GM12878 (cell line): ENCODE data around the gene ARL15. TPM values are rescaled to one million over a fixed set of nuclear protein-coding genes. Genes with fewer than 3 reads are reported as not detected.

Experiments
- ATAC-seq: fragments of 200-7000 bp; cut with Tn5 transposase; 3 replicates; pipeline ENCODE4 v1.9.1; 2020; ENCODE audit warnings: mild to moderate bottlenecking, moderate library complexity
- BruUV-seq: library from RNA; stranded (reverse); fragments of 400-500 nt; replicated peaks from 2 replicates; lab custom pipeline; 2021; lab: Mats Ljungman, UMichigan
- CTCF ChIA-PET: fragments of 300-600 bp; sonication (Branson Sonifier 250); formaldehyde crosslinking; extraction: SDS; loops from one replicate; lab custom pipeline; 2021; ENCODE audit warnings: inconsistent platforms; lab: Yijun Ruan, JAX
- POLR2A ChIA-PET: fragments of 350-600 bp; formaldehyde crosslinking; extraction: SDS; loops from one replicate; lab custom pipeline; 2021; ENCODE audit warnings: inconsistent platforms; lab: Charles Lee
- RAD21 ChIA-PET: fragments of 300-600 bp; sonication (Branson Sonifier 250); formaldehyde crosslinking; loops from one replicate; lab custom pipeline; 2023; ENCODE audit warnings: antibody characterized with exemption; ENCODE audit not compliant: unreplicated experiment; lab: Charles Lee
- SMC1A ChIA-PET: fragments of 300-600 bp; sonication (Branson Sonifier 250); formaldehyde crosslinking; loops from one replicate; lab custom pipeline; 2023; ENCODE audit not compliant: unreplicated experiment, uncharacterized antibody; lab: Charles Lee
- DNase-seq: peaks from one replicate; pipeline ENCODE4 v3.0.0-alpha.2; 2011; ENCODE audit warnings: low read depth, low spot score
- FAIRE-seq: peaks from 3 replicates; lab custom pipeline; 2011; peaks lifted over from hg19 to GRCh38; lab: Jason Lieb, UNC
- H2AFZ ChIP-seq: 2 replicates; pipeline ENCODE4 v1.6.0; 2011; ENCODE audit warnings: low read depth, low read length, control low read depth; ENCODE audit not compliant: control insufficient read depth
- H3K27ac ChIP-seq: 2 replicates; pipeline ENCODE4 v1.5.1; 2011; ENCODE audit warnings: control low read depth; ENCODE audit not compliant: control insufficient read depth, insufficient read depth
- H3K27me3 ChIP-seq, 2 experiments: replicated peaks in 1 of 2; 2 replicates each; pipeline versions ENCODE4 v1.6.0 to v1.6.1; 2011; ENCODE audit warnings: low read length in 1 of 2; ENCODE audit not compliant: control insufficient read depth in 2 of 2, insufficient read depth in 2 of 2
- H3K36me3 ChIP-seq, 2 experiments: 2 replicates each; pipeline ENCODE4 v1.5.1; 2011; ENCODE audit warnings: low read length in 1 of 2; ENCODE audit not compliant: control insufficient read depth in 2 of 2, insufficient read depth in 2 of 2
- H3K4me1 ChIP-seq: 2 replicates; pipeline ENCODE4 v1.6.1; 2011; ENCODE audit warnings: mild to moderate bottlenecking, low read length, moderate library complexity, mixed read lengths; ENCODE audit not compliant: control insufficient read depth, insufficient read depth
- H3K4me2 ChIP-seq: 2 replicates; pipeline ENCODE4 v1.6.0; 2011; ENCODE audit warnings: control low read depth; ENCODE audit not compliant: control insufficient read depth, insufficient read depth
- H3K4me3 ChIP-seq: fragments of 200-600 bp; sonication (generic); 2 replicates; pipeline ENCODE4 v1.5.1; 2016
- H3K79me2 ChIP-seq: 2 replicates; pipeline ENCODE4 v1.6.0; 2011; ENCODE audit warnings: low read length; ENCODE audit not compliant: control insufficient read depth, insufficient read depth
- H3K9ac ChIP-seq: 2 replicates; pipeline ENCODE4 v1.8.0; 2011; ENCODE audit warnings: low read length, control low read depth, mixed read lengths; ENCODE audit not compliant: control insufficient read depth, insufficient read depth
- H3K9me3 ChIP-seq: replicated peaks from 3 replicates; pipeline ENCODE4 v1.5.1; 2011; ENCODE audit warnings: mild to moderate bottlenecking, low read length; ENCODE audit not compliant: control insufficient read depth, insufficient read depth
- H4K20me1 ChIP-seq: 2 replicates; pipeline ENCODE4 v1.6.0; 2011; ENCODE audit not compliant: control insufficient read depth, insufficient read depth
- DPF2 ChIP-seq: fragments of 450-650 bp; IDR thresholded peaks from 2 replicates; pipeline ENCODE4 v1.6.1; 2017; ENCODE audit warnings: mild to moderate bottlenecking
- ESRRA ChIP-seq: IDR thresholded peaks from 2 replicates; pipeline ENCODE4 v1.6.1; 2012; ENCODE audit warnings: mild to moderate bottlenecking, low read length, improper control_type of control experiment
- EZH2 ChIP-seq: IDR thresholded peaks from 2 replicates; pipeline ENCODE4 v1.6.1; 2012; ENCODE audit warnings: low read depth, mild to moderate bottlenecking, control low read depth, inconsistent platforms, low read length, borderline replicate concordance; ENCODE audit not compliant: control insufficient read depth
- GABPA ChIP-seq: IDR thresholded peaks from 2 replicates; pipeline ENCODE4 v1.6.1; 2014; ENCODE audit warnings: antibody characterized with exemption, low read depth, mild to moderate bottlenecking, inconsistent platforms
- IKZF2 ChIP-seq, 2 experiments: fragments of 450-650 bp; IDR thresholded peaks; 2 replicates each; pipeline ENCODE4 v1.6.1; 2017; ENCODE audit warnings: mild to moderate bottlenecking in 2 of 2, moderate library complexity in 2 of 2
- IRF4 ChIP-seq: IDR thresholded peaks from 2 replicates; pipeline ENCODE4 v1.6.1; 2011; ENCODE audit warnings: low read depth, low read length
- JUNB ChIP-seq: IDR thresholded peaks from 2 replicates; pipeline ENCODE4 v1.6.1; 2016; ENCODE audit warnings: antibody characterized with exemption, mild to moderate bottlenecking
- KDM1A ChIP-seq: fragments of 200-600 bp; sonication (generic); IDR thresholded peaks from 2 replicates; pipeline ENCODE4 v1.6.1; 2016; ENCODE audit warnings: borderline replicate concordance
- PRDM15 ChIP-seq: fragments of 450-650 bp; formaldehyde crosslinking; IDR thresholded peaks from 2 replicates; pipeline ENCODE4 v1.4.0; 2020; ENCODE audit warnings: mild to moderate bottlenecking, moderate library complexity
- ZBTB40 ChIP-seq: fragments of 450-650 bp; IDR thresholded peaks from 2 replicates; pipeline ENCODE4 v1.6.1; 2016; ENCODE audit warnings: mild to moderate bottlenecking, moderate library complexity, borderline replicate concordance
- ZNF687 ChIP-seq: fragments of 450-650 bp; IDR thresholded peaks from 2 replicates; pipeline ENCODE4 v1.6.1; 2017; ENCODE audit warnings: mild to moderate bottlenecking, moderate library complexity
- WGBS: methylation state at CpG from one replicate; pipeline ENCODE4 v1.1.6; 2016; ENCODE audit warnings: low lambda C conversion rate; ENCODE audit not compliant: insufficient replicate concordance, insufficient coverage; ENCODE audit errors: missing lambda C conversion rate; 5-methylcytosine and 5-hydroxymethylcytosine counted together
- in situ Hi-C: fragments of 300-500 bp; cut with MboI; formaldehyde crosslinking; loops from 9 replicates; pipeline ENCODE4 v1.14.3; 2018; ENCODE audit warnings: mixed read lengths
- intact Hi-C: fragments of 100-400 bp; cut with micrococcal nuclease; formaldehyde crosslinking; loops from one replicate; pipeline ENCODE4 v1.14.2; 2022; ENCODE audit not compliant: unreplicated experiment
- polyA plus RNA-seq, 11 experiments: library from polyadenylated mRNA; depleted of rRNA in 4 of 11; unstranded in 6 of 11; stranded (reverse) in 5 of 11; fragments of >200 nt; fragmentation: Nextera tagmentation in 4 of 11; fragmentation: Illumina TruSeq in 1 of 11; extraction: Ambion mirVana in 4 of 11; extraction: Trizol in 1 of 11; gene quantifications; 1 replicate in 1 of 11; 2 replicates in 10 of 11; pipeline versions ENCODE4 v1.2.1 to v1.2.3, GENCODE V29; 2011 to 2016; ENCODE audit warnings: inconsistent platforms in 2 of 11, missing spikeins in 2 of 11, low read depth in 1 of 11
- total RNA-seq, 4 experiments: library from RNA; depleted of rRNA in 3 of 4; stranded (reverse); fragments of >200 nt in 3 of 4; fragmentation: Illumina TruSeq in 1 of 4; extraction: Trizol in 1 of 4; gene quantifications; 2 replicates each; pipeline versions ENCODE4 v1.2.1 to v1.2.3, GENCODE V29; 2013 to 2021

ARL15 gene
- total and polyA plus RNA-seq, 10 of the 15 experiments (the other 5 are each of a cell fraction or from before 2014, with no cell fraction given): 3.6 to 11.0 (median 7.7) TPM

GRCh38 chr5:54180630-54181031 lies 129.7 kb downstream of the ARL15 start:
- SMC1A ChIA-PET: interaction anchor here (0.7 kb wide), 1 partner anchor 861 kb away, joined by 3 read pairs; no protein-coding TSS in a partner anchor
- Histone ChIP-seq H3K79me2 (no peaks in the 10 kb centered on the region), H3K4me1 (no peaks in the 10 kb centered on the region), H4K20me1 (no peaks in the 10 kb centered on the region), H3K27me3 (no peaks in the 10 kb centered on the region), H3K4me2 (no peak overlapping the region), H3K27ac (no peak overlapping the region), H3K9ac (no peak overlapping the region), H3K9me3 (no peaks in the 10 kb centered on the region), H3K36me3 (no peaks in the 10 kb centered on the region), H2AFZ (no peak overlapping the region), H3K4me3 (no peak overlapping the region)
- RAD21 ChIA-PET: no interaction called here
- ATAC-seq: no peak
- POLR2A ChIA-PET: no interaction called here
- 82% methylated on average over 7 of the region's 7 CpGs for WGBS
- CTCF ChIA-PET: no interaction called here
- no TSS peak for BruUV-seq
- FAIRE-seq: no peak
- intact Hi-C loops (no loop called here), in situ Hi-C loops (no loop called here)
- DNase-seq: no peak
- TF ChIP-seq ESRRA (no peak), PRDM15 (CRISPR knock-in tag) (no peak), EZH2 (no peak), GABPA (no peak), IKZF2 (IDR thresholded peaks at IDR 0.05) (no peak), IRF4 (no peak), ZNF687 (no peak), JUNB (no peak), DPF2 (no peak), KDM1A (no peak), ZBTB40 (no peak)
